Measurements from ENCODE around the gene NAV2.

- TF ChIP-seq CTCF (conservative IDR thresholded peaks at IDR 0.05) (no peak), EZH2 (IDR thresholded peaks at IDR 0.05; ENCODE audit: low read depth) (no peak)
Observed at GRCh38 chr11:19795082-19795481, 82.4 kb downstream of the NAV2 start.

Data from PC-9 (cell line).